Fibroblast of lung (primary cell): ENCODE results near the gene NEUROD2. TPM values are rescaled to one million over a fixed set of nuclear protein-coding genes. Genes with fewer than 3 reads are reported as not detected.

ENCODE experiments used
- DNase-seq, 2 donors: peaks; one replicate each; pipeline versions ENCODE4 v3.0.0 to v3.0.0-alpha.2; 2010; ENCODE audit warnings: low read depth in 2 of 2
- H2AFZ ChIP-seq: 2 replicates; pipeline ENCODE4 v1.5.1; 2012; ENCODE audit warnings: low read length, control low read depth, inconsistent platforms
- H3K27ac ChIP-seq: 2 replicates; pipeline ENCODE4 v1.5.1; 2011; ENCODE audit warnings: low read length, control low read depth; ENCODE audit not compliant: insufficient read depth
- H3K27me3 ChIP-seq: 2 replicates; pipeline ENCODE4 v1.5.1; 2011; ENCODE audit warnings: mild to moderate bottlenecking, low read length; ENCODE audit not compliant: control insufficient read depth, insufficient read depth
- H3K36me3 ChIP-seq: 2 replicates; pipeline ENCODE4 v1.5.1; 2011; ENCODE audit warnings: low read length; ENCODE audit not compliant: control insufficient read depth, insufficient read depth
- H3K4me1 ChIP-seq: 2 replicates; pipeline ENCODE4 v1.5.1; 2011; ENCODE audit warnings: low read length; ENCODE audit not compliant: control insufficient read depth, insufficient read depth; ENCODE audit errors: extremely low read depth
- H3K4me2 ChIP-seq: 2 replicates; pipeline ENCODE4 v1.5.1; 2011; ENCODE audit warnings: low read length, control low read depth; ENCODE audit not compliant: insufficient read depth; ENCODE audit errors: extremely low read depth
- H3K4me3 ChIP-seq, 4 experiments: fragments of 200-600 bp in 1 of 4; sonication (generic) in 1 of 4; replicated peaks in 1 of 4; 2 replicates each; pipeline ENCODE4 v1.5.1; 2011 to 2016; ENCODE audit warnings: low read length in 4 of 4, low read depth in 3 of 4, mild to moderate bottlenecking in 3 of 4, control low read depth in 2 of 4, inconsistent platforms in 1 of 4, mixed read lengths in 1 of 4; ENCODE audit not compliant: insufficient read depth in 1 of 4; ENCODE audit errors: control extremely low read depth in 1 of 4
- H3K79me2 ChIP-seq: 2 replicates; pipeline ENCODE4 v1.5.1; 2012; ENCODE audit warnings: mild to moderate bottlenecking, low read length, inconsistent platforms; ENCODE audit not compliant: control insufficient read depth, insufficient read depth
- H3K9ac ChIP-seq: 2 replicates; pipeline ENCODE4 v1.5.1; 2011; ENCODE audit warnings: mild to moderate bottlenecking, low read length, control low read depth; ENCODE audit not compliant: insufficient read depth
- H3K9me3 ChIP-seq: 2 replicates; pipeline ENCODE4 v1.5.1; 2012; ENCODE audit warnings: low read depth, low read length; ENCODE audit not compliant: control insufficient read depth, insufficient read depth
- H4K20me1 ChIP-seq: 2 replicates; pipeline ENCODE4 v1.5.1; 2011; ENCODE audit warnings: low read length; ENCODE audit not compliant: control insufficient read depth, insufficient read depth; ENCODE audit errors: extremely low read depth
- CTCF ChIP-seq, 2 donors: IDR thresholded peaks in 1 of 2; conservative IDR thresholded peaks in 1 of 2; 1 replicate in 1 of 2; 2 replicates in 1 of 2; pipeline ENCODE4 v1.5.1; 2011 to 2012; ENCODE audit warnings: low read length in 2 of 2, control low read depth in 1 of 2, inconsistent platforms in 1 of 2, low read depth in 1 of 2, mild to moderate bottlenecking in 1 of 2
- EZH2 ChIP-seq: IDR thresholded peaks from 2 replicates; pipeline ENCODE4 v1.5.1; 2012; ENCODE audit warnings: low read length, control low read depth, mild to moderate bottlenecking; ENCODE audit errors: missing control alignments
- polyA plus RNA-seq, 2 donors: library from polyadenylated mRNA; depleted of rRNA in 1 of 2; stranded (reverse) in 1 of 2; unstranded in 1 of 2; fragments of >200 nt; gene quantifications; 2 replicates each; pipeline ENCODE4 v1.2.1, GENCODE V29; 2011 to 2012; ENCODE audit warnings: missing spikeins in 1 of 2
- total RNA-seq: library from RNA; depleted of rRNA; stranded (reverse); fragments of >200 nt; gene quantifications from 2 replicates; pipeline ENCODE4 v1.2.1, GENCODE V29; 2014

NEUROD2 gene
- total and polyA plus RNA-seq, 2 donors (not counting 1 experiment from before 2014, with no cell fraction given) = not detected

- Histone ChIP-seq H3K4me3 (no peak overlapping the region), H3K4me2 (no peak overlapping the region), H3K79me2 (no peaks in the 10 kb centered on the region), H3K9ac (no peak overlapping the region), H4K20me1 (no peaks in the 10 kb centered on the region), H2AFZ (no peak overlapping the region), H3K36me3 (peaks cover 3% of the 10 kb centered on the region), H3K9me3 (no peaks in the 10 kb centered on the region), H3K4me1 (no peaks in the 10 kb centered on the region), H3K27me3 (no peaks in the 10 kb centered on the region), H3K27ac (no peak overlapping the region)
- no peak for TF ChIP-seq CTCF (conservative IDR thresholded peaks at IDR 0.05 in 1 of 2, IDR thresholded peaks at IDR 0.05 in 1 of 2; ENCODE audit: low read depth in 1 of 2, low read length in 2 of 2)
- no peak for TF ChIP-seq EZH2
- DNase-seq = no peak
These were observed 43.4 kb downstream of the NEUROD2 start for GRCh38 chr17:39564211-39564848.

- Histone ChIP-seq H4K20me1 (no peaks in the 10 kb centered on the region), H3K27me3 (no peaks in the 10 kb centered on the region), H3K9ac (no peak overlapping the region), H3K79me2 (no peaks in the 10 kb centered on the region), H2AFZ (no peak overlapping the region), H3K27ac (no peak overlapping the region), H3K4me1 (no peaks in the 10 kb centered on the region), H3K9me3 (no peaks in the 10 kb centered on the region), H3K36me3 (peaks cover 3% of the 10 kb centered on the region), H3K4me3 (no peak overlapping the region), H3K4me2 (no peak overlapping the region)
- TF ChIP-seq CTCF (conservative IDR thresholded peaks at IDR 0.05 in 1 of 2, IDR thresholded peaks at IDR 0.05 in 1 of 2; ENCODE audit: low read depth in 1 of 2, low read length in 2 of 2) (no peak), EZH2 (no peak)
- peak; percentile 6 to 23 for DNase-seq
These were observed 44.2 kb downstream of the NEUROD2 start for GRCh38 chr17:39563476-39563875.

GRCh38 chr17:39562976-39563375, 44.7 kb downstream of the NEUROD2 start:
- no peaks in the 10 kb centered on the region for H4K20me1 ChIP-seq
- H3K36me3 ChIP-seq = peaks cover 3% of the 10 kb centered on the region
- H3K9ac ChIP-seq = no peak overlapping the region
- H3K79me2 ChIP-seq = no peaks in the 10 kb centered on the region
- no peaks in the 10 kb centered on the region for H3K27me3 ChIP-seq
- no peak overlapping the region for H3K4me2 ChIP-seq
- H3K4me3 ChIP-seq = no peak overlapping the region
- no peaks in the 10 kb centered on the region for H3K9me3 ChIP-seq
- TF ChIP-seq EZH2 (no peak), CTCF (conservative IDR thresholded peaks at IDR 0.05 in 1 of 2, IDR thresholded peaks at IDR 0.05 in 1 of 2; ENCODE audit: low read depth in 1 of 2, low read length in 2 of 2) (no peak)
- no peaks in the 10 kb centered on the region for H3K4me1 ChIP-seq
- H3K27ac ChIP-seq = no peak overlapping the region
- DNase-seq = peak; percentile 9 to 45
- H2AFZ ChIP-seq = no peak overlapping the region
